Activated B cell treated with CpG ODN at 0.5 μM for 24 hours (primary cell): ENCODE data around the gene VAT1L. TPM values are rescaled to one million over a fixed set of nuclear protein-coding genes. Genes with fewer than 3 reads are reported as not detected.

Experiments
- ATAC-seq: fragments of 200-7000 bp; cut with Tn5 transposase; one replicate; pipeline ENCODE4 v1.10.0; 2021; ENCODE audit warnings: low read depth, mild to moderate bottlenecking, moderate library complexity
- CTCF ChIA-PET: fragments of 350-600 bp; sonication (Branson Sonifier 250); formaldehyde crosslinking; loops from one replicate; lab custom pipeline; 2021; ENCODE audit warnings: antibody characterized with exemption; lab: Charles Lee
- POLR2A ChIA-PET: fragments of 350-600 bp; sonication (Branson Sonifier 250); formaldehyde crosslinking; loops from one replicate; lab custom pipeline; 2021; ENCODE audit warnings: antibody characterized with exemption; lab: Charles Lee
- DNase-seq: peaks from one replicate; pipeline ENCODE4 v3.0.0; 2022
- H3K27ac Mint-ChIP-seq: one replicate; pipeline ENCODE4 v1.8.0; 2020; ENCODE audit warnings: mixed read lengths
- H3K27me3 Mint-ChIP-seq: one replicate; pipeline ENCODE4 v1.8.0; 2021; ENCODE audit warnings: mixed read lengths
- H3K36me3 Mint-ChIP-seq: one replicate; pipeline ENCODE4 v1.8.0; 2021; ENCODE audit warnings: low read depth, mixed read lengths
- H3K4me1 Mint-ChIP-seq: one replicate; pipeline ENCODE4 v1.8.0; 2021; ENCODE audit warnings: mixed read lengths
- H3K4me3 Mint-ChIP-seq: one replicate; pipeline ENCODE4 v1.8.0; 2020; ENCODE audit warnings: mild to moderate bottlenecking, mixed read lengths
- H3K9me3 Mint-ChIP-seq: one replicate; pipeline ENCODE4 v1.8.0; 2020; ENCODE audit warnings: mixed read lengths
- CTCF ChIP-seq: fragments of 200-600 bp; IDR thresholded peaks from one replicate; pipeline ENCODE4 v1.8.0; 2022; ENCODE audit warnings: antibody characterized with exemption, mild to moderate bottlenecking
- intact Hi-C: fragments of 100-400 bp; cut with micrococcal nuclease; formaldehyde crosslinking; loops from one replicate; pipeline ENCODE4 v1.15.1; 2024
- total RNA-seq: library from RNA; stranded (reverse); gene quantifications from 2 replicates; pipeline ENCODE4 v1.2.3, GENCODE V29; 2022

The VAT1L gene
- total RNA-seq, 1 donor from 2014 or later: not detected

- ATAC-seq (no peak), DNase-seq (no peak)
- Mint-ChIP-seq H3K27ac (no peak overlapping the region), H3K9me3 (no peaks in the 10 kb centered on the region), H3K27me3 (peaks cover 4% of the 10 kb centered on the region), H3K36me3 (no peaks in the 10 kb centered on the region), H3K4me1 (no peaks in the 10 kb centered on the region), H3K4me3 (no peak overlapping the region)
- intact Hi-C loops: no loop called here
- CTCF ChIA-PET: no interaction called here
- POLR2A ChIA-PET: no interaction called here
- TF ChIP-seq CTCF: no peak
Measured at GRCh38 chr16:78024159-78024558, 235.8 kb downstream of the VAT1L start.

GRCh38 chr16:78025631-78026030 lies 237.3 kb downstream of the VAT1L start:
- H3K27me3 Mint-ChIP-seq: peaks cover 5% of the 10 kb centered on the region
- no peaks in the 10 kb centered on the region for H3K36me3 Mint-ChIP-seq
- intact Hi-C loops: no loop called here
- no peak overlapping the region for H3K27ac Mint-ChIP-seq
- no peaks in the 10 kb centered on the region for H3K4me1 Mint-ChIP-seq
- ChIA-PET POLR2A (no interaction called here), CTCF (interaction anchor here (2.4 kb wide), 1 partner anchor 23 kb away, joined by 8 read pairs; no protein-coding TSS in a partner anchor)
- DNase-seq (no peak), ATAC-seq (no peak)
- H3K4me3 Mint-ChIP-seq: no peak overlapping the region
- no peak for TF ChIP-seq CTCF
- H3K9me3 Mint-ChIP-seq: no peaks in the 10 kb centered on the region

GRCh38 chr16:78028018-78028417 lies 239.7 kb downstream of the VAT1L start:
- intact Hi-C loops: no loop called here
- ATAC-seq (no peak), DNase-seq (no peak)
- Mint-ChIP-seq H3K9me3 (no peaks in the 10 kb centered on the region), H3K27ac (no peak overlapping the region), H3K27me3 (peaks cover 7% of the 10 kb centered on the region), H3K36me3 (no peaks in the 10 kb centered on the region), H3K4me3 (no peak overlapping the region), H3K4me1 (no peaks in the 10 kb centered on the region)
- no peak for TF ChIP-seq CTCF
- POLR2A ChIA-PET: no interaction called here
- CTCF ChIA-PET: no interaction called here

Other genes starting within 250 kb of the VAT1L start
- 4.0 and 4.7 TPM in 2 replicates for gene NUDT7, start 66.0 kb upstream of the VAT1L start, total RNA-seq
- gene CLEC3A, start 234.0 kb downstream of the VAT1L start, total RNA-seq: not detected in 2 replicates